Prostate gland (tissue), 2 donors: Measurements from ENCODE around the gene OPRD1. TPM values are rescaled to one million over a fixed set of nuclear protein-coding genes. Genes with fewer than 3 reads are reported as not detected.
"Not testable (repeated sequence)": the region's sequence is repeated elsewhere in the genome, so short reads cannot be mapped to it uniquely, and the experiment has no call there.

Experiments used
- DNase-seq: peaks from one replicate; pipeline ENCODE4 v3.0.0-alpha.2; 2019; ENCODE audit warnings: low spot score
- H3K27ac ChIP-seq, 2 donors: fragments of 200-600 bp; sonication (generic); 2 replicates each; pipeline ENCODE4 v1.5.1; 2017 to 2019
- H3K27me3 ChIP-seq: fragments of 200-600 bp; sonication (generic); replicated peaks from 2 replicates; pipeline ENCODE4 v1.5.1; 2019; ENCODE audit not compliant: insufficient read depth
- H3K36me3 ChIP-seq, 2 donors: fragments of 200-600 bp; sonication (generic); 1 replicate in 1 of 2; 2 replicates in 1 of 2; pipeline versions ENCODE4 v1.5.1 to v1.8.1; 2017 to 2019
- H3K4me1 ChIP-seq: fragments of 200-600 bp; sonication (generic); replicated peaks from 2 replicates; pipeline ENCODE4 v1.5.1; 2019
- H3K4me3 ChIP-seq, 2 donors: fragments of 200-600 bp; sonication (generic); 2 replicates each; pipeline ENCODE4 v1.5.1; 2017 to 2019
- H3K9me3 ChIP-seq: fragments of 200-600 bp; sonication (generic); 2 replicates; pipeline ENCODE4 v1.5.1; 2017
- POLR2A ChIP-seq: fragments of 450-650 bp; IDR thresholded peaks from one replicate; pipeline ENCODE4 v1.6.1; 2016; ENCODE audit warnings: antibody characterized with exemption, mild to moderate bottlenecking
- POLR2AphosphoS5 ChIP-seq: sonication (generic); formaldehyde crosslinking; IDR thresholded peaks from one replicate; pipeline ENCODE4 v1.6.1; 2017; ENCODE audit warnings: antibody characterized with exemption
- WGBS: methylation state at CpG from one replicate; pipeline ENCODE4 v1.1.5; 2018; 5-methylcytosine and 5-hydroxymethylcytosine counted together
- intact Hi-C: fragments of 100-400 bp; cut with DNase I; formaldehyde crosslinking; loops from one replicate; pipeline ENCODE4 v1.14.2; 2022
- total RNA-seq, 2 donors: library from RNA; depleted of rRNA; stranded (reverse); fragments of >200 nt; gene quantifications; one replicate each; pipeline ENCODE4 v1.1.0, GENCODE V29; 2016
- TF ChIP-seq, protein P1 (sequence below), 4 experiments: fragments of 200-600 bp in 2 of 4; fragments of 450-650 bp in 2 of 4; sonication (generic) in 2 of 4; IDR thresholded peaks; 1 replicate in 3 of 4; 2 replicates in 1 of 4; pipeline ENCODE4 v1.5.1; 2016 to 2019; ENCODE audit warnings: antibody characterized with exemption in 4 of 4, mild to moderate bottlenecking in 2 of 4, moderate library complexity in 2 of 4

OPRD1 gene
- total RNA-seq, 2 donors from 2014 or later: 0.09 to 0.34 TPM

DNA sequence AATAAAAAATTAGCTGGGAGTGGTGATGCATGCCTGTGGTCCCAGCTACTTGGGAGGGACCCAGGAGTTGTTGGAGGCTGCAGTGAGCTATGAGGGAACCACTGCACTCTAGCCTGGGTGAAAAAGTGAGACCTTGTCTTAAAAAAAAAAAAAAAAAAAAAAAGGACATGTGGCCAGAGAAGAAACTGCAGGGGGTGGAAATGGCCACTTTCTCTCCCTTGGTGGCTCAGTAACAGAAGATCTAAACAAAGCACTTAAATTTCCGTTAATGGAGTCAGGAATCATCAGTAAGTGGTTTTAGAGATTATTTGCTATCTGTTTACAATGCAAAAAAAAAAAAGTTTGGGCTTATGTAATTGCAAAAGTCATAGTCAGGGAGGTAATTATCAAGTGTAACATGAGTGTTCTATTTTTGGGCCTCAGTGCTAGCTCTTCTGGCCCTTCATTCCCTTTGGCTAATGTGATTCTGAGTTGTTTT lies 19.3 kb upstream of the OPRD1 start:
- Histone ChIP-seq H3K4me1 (no peaks in the 10 kb centered on the region), H3K9me3 (no peaks in the 10 kb centered on the region), H3K27ac (no peak overlapping the region), H3K27me3 (no peaks in the 10 kb centered on the region), H3K4me3 (no peak overlapping the region), H3K36me3 (no peaks in the 10 kb centered on the region)
- intact Hi-C loops: no loop called here
- no peak for DNase-seq
- WGBS: 76% methylated on average over 1 of the region's 1 CpG
- TF ChIP-seq POLR2AphosphoS5 (no peak), POLR2A (no peak)
- TF ChIP-seq, protein P1, sequence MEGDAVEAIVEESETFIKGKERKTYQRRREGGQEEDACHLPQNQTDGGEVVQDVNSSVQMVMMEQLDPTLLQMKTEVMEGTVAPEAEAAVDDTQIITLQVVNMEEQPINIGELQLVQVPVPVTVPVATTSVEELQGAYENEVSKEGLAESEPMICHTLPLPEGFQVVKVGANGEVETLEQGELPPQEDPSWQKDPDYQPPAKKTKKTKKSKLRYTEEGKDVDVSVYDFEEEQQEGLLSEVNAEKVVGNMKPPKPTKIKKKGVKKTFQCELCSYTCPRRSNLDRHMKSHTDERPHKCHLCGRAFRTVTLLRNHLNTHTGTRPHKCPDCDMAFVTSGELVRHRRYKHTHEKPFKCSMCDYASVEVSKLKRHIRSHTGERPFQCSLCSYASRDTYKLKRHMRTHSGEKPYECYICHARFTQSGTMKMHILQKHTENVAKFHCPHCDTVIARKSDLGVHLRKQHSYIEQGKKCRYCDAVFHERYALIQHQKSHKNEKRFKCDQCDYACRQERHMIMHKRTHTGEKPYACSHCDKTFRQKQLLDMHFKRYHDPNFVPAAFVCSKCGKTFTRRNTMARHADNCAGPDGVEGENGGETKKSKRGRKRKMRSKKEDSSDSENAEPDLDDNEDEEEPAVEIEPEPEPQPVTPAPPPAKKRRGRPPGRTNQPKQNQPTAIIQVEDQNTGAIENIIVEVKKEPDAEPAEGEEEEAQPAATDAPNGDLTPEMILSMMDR (IDR thresholded peaks at IDR 0.05): no peak

DNA sequence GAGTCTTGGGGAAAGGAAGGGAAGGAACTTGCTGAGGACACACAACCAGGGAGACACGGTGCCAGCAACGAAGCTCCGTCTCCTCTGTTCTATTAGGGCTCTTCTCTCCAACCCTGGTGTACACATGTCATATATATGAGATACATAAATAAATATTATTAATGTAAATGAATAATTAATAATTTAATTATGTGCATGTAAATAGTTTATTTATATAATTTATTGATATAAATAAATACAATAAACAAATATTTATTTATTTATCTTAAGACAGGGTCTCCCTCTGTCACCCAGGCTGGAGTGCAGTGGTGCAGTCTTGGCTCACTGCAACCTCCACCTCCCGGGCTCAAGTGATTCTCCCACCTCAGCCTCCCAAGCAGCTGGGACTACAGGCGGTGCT lies 17.4 kb upstream of the OPRD1 start:
- WGBS: 91% methylated on average over 5 of the region's 5 CpGs
- H3K27ac ChIP-seq, intact Hi-C loops: not testable (repeated sequence)

DNA sequence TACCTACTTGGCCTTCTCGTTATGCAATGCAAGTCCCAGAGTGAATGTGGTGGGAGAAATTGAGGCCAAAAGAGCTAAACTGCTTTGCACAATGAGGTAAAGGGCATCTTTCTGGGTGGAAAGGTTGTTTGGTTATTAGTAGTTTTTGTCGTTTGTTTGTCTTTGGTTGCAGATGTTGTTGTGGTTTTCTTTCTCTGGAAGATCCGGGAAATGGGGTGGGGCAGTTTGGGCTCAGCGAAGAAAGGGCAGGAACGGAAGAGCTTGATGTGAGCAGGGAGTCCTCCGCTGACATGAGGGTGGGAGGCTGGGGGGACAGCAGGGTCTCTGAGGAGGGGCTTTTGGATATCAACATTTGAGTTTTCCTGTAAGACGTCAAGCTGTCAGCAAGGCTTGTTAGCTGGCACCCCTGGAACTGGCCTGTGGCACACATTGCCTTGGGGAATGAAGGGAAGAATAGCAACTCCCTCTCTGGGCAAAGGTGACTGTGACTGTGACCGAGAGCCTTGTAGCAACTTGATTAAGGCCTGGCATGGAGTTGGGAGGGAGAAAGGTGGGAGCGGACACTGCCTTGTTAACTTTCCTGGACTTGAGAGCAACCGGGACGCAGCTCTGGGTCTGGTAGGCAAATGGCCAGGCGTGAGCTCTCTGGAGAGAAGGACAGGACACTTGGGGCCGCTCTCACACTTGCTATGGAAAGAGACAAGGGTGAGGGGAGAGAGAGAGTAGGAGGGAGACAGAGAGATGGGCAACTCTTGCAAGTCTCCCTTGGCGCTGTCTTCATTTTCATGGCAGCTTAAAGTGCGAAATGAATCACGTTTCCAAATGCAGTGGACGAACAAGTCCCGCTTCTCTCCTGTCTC lies 15.4 kb upstream of the OPRD1 start:
- TF ChIP-seq POLR2A (no peak), POLR2AphosphoS5 (no peak)
- TF ChIP-seq, protein P1 (IDR thresholded peaks at IDR 0.05): no peak
- DNase-seq: no peak
- intact Hi-C loops: no loop called here
- no peaks in the 10 kb centered on the region for H3K36me3 ChIP-seq
- H3K4me3 ChIP-seq: no peak overlapping the region
- H3K9me3 ChIP-seq: no peaks in the 10 kb centered on the region
- WGBS: 63% methylated on average over 18 of the region's 18 CpGs
- H3K27me3 ChIP-seq: no peaks in the 10 kb centered on the region
- no peak overlapping the region for H3K27ac ChIP-seq
- no peaks in the 10 kb centered on the region for H3K4me1 ChIP-seq

More for the DNA sequence above, 17.4 kb upstream of the OPRD1 start:
- H3K4me3 ChIP-seq, H3K4me1 ChIP-seq, H3K9me3 ChIP-seq, DNase-seq, H3K36me3 ChIP-seq, H3K27me3 ChIP-seq: not testable (repeated sequence)

DNA sequence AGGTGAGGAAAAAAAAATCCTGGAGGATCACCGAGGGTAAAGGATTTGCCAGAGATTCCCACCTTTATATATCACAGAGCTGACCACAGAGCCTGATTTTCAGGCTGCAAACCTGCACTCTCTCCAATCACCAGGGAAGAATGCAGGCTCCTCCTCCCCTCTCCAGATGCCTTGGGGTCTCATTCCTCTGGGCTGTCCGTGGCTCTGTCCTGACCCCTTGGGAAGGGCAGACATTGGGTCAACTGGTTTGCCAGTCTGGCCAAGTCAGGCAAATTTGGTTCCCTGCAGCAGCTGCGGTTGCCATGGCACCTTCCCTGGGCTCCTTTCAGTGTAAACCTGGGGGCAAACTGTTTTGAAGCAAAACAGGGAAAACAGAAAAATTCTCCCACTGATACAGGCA lies 11.6 kb upstream of the OPRD1 start:
- Histone ChIP-seq H3K27me3 (no peaks in the 10 kb centered on the region), H3K4me3 (no peak overlapping the region), H3K4me1 (no peaks in the 10 kb centered on the region), H3K36me3 (no peaks in the 10 kb centered on the region), H3K9me3 (no peaks in the 10 kb centered on the region), H3K27ac (no peak overlapping the region)
- TF ChIP-seq POLR2AphosphoS5 (no peak), POLR2A (no peak)
- TF ChIP-seq, protein P1 (IDR thresholded peaks at IDR 0.05): no peak
- WGBS: 46% methylated on average over 3 of the region's 3 CpGs
- intact Hi-C loops: no loop called here
- DNase-seq: no peak

DNA sequence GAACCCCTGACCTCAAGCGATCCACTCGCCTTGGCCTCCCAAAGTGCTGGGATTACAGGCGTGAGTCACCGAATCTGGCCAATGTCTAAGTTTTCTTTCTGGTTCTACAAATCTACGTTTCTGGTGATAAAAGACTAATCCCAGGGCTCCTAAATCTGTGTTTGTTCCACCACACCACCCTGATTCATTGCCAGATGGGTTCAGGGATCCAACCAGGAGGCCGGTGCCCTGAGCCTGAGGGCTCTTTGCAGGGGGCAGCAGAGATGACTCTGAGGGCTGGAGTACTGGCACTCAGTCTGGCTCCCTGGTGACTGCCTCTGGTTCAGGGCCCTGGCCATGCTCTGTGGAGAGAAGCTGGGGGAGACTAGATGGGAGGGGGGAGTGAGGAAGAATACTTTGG lies 10.5 kb upstream of the OPRD1 start:
- Histone ChIP-seq H3K9me3 (no peaks in the 10 kb centered on the region), H3K27me3 (no peaks in the 10 kb centered on the region), H3K4me1 (no peaks in the 10 kb centered on the region), H3K27ac (no peak overlapping the region), H3K4me3 (no peak overlapping the region), H3K36me3 (no peaks in the 10 kb centered on the region)
- DNase-seq: no peak
- TF ChIP-seq POLR2AphosphoS5: no peak
- no peak for TF ChIP-seq POLR2A
- TF ChIP-seq, protein P1 (IDR thresholded peaks at IDR 0.05): no peak
- intact Hi-C loops: no loop called here
- WGBS: 92% methylated on average over 6 of the region's 6 CpGs
